GM19023 (cell line): ENCODE data around the gene CHAD.
A peak's percentile ranks its signal among the peaks of the same experiment; 100 is the strongest.
"Not testable (repeated sequence)": the region's sequence is repeated elsewhere in the genome, so short reads cannot be mapped to it uniquely, and the experiment has no call there.

Source experiments
- ATAC-seq: cut with Tn5 transposase; IDR thresholded peaks from one replicate; pipeline ENCODE4 v1.9.1; 2021; ENCODE audit warnings: mild to moderate bottlenecking, moderate library complexity; ENCODE audit not compliant: unreplicated experiment

Gene CHAD

DNA sequence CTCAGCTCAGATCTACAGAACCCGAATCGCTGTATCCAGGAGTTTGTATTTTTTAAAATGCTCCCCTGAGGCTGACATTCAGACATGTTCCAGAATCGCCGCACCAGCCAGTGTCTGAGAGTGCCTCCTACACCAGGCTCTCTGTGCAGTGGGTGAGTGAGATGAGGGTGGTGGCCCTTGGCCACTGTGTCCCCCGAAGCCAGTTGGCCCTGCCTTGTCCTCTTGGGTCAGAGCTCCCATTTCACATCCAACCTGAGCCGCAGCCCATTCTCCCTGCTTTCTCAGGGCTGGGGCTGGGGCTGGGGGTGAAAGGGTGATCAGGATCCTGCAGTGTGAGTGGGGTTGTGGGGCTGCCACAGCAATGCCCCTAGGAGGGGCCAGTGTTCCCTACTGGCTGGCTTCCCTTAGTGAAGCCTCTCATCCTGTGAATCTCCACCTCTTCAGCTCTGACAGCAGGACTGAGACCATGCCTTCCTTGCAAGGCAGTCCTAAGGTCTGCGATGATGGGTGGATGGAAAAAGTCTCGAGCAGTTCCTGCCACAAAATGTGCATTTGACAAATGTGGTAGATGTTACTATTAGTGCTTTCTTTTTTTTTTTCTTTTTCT is 26.6 kb upstream of the CHAD start:
- no peak for ATAC-seq

DNA sequence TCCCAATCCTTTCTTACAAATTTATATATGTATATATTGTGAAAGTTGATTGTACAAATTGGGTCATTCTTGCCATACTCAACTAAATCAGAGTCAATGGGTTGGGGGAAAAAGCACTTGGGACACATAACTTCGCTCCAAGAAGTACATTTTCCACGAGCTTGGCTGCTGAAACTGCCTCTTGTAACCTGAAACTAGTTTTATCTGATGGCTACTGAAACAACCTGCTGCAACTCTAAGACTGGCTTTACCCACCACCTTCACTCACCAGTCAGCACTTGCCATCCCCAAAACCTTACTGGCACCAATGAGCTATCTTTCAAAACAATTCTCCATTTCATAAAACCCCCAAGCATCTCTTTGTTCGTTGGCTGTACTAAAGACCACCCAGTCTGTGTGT is 25.1 kb upstream of the CHAD start:
- no peak for ATAC-seq

DNA sequence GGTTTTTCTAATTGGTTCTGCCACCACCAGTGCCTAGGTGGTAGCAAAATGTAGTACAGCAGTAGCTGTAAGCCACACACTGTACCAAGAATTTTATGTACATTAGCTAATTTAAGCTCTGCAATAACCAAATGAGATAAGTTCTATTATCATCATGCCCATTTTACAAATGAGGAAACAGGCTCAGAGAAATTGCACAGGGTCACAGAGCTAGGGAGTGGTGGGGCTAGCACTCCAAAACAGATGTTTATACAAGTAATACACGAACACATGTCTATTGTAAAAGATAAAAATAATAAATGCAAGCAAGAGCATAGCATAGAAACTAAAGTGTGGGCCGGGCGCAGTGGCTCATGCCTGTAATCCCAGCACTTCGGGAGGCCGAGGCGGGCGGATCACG is 23.5 kb upstream of the CHAD start:
- no peak for ATAC-seq

GRCh38 chr17:50491505-50491904 is 22.8 kb upstream of the CHAD start:
- no peak for ATAC-seq

DNA sequence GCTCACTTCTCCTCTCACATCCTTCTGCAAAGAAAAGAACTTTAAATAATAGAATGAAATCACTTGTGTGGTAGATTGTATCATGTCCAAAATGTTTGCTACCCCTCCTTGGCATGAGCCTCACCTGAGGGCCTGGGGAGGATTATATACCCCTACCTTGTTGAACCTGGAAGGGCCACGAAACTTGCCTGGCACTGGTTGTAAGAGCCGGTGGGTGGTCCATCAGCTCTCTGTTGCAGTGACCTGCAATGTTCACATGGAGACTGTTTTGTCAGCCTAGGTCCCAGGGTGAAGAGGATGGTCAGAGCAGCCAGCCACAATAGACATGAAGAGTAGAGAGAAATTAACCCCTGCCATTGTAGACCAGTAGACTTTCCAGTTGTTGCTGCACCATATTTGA is 20.2 kb upstream of the CHAD start:
- no peak for ATAC-seq

GRCh38 chr17:50487213-50488096 is 18.8 kb upstream of the CHAD start:
- no peak for ATAC-seq

DNA sequence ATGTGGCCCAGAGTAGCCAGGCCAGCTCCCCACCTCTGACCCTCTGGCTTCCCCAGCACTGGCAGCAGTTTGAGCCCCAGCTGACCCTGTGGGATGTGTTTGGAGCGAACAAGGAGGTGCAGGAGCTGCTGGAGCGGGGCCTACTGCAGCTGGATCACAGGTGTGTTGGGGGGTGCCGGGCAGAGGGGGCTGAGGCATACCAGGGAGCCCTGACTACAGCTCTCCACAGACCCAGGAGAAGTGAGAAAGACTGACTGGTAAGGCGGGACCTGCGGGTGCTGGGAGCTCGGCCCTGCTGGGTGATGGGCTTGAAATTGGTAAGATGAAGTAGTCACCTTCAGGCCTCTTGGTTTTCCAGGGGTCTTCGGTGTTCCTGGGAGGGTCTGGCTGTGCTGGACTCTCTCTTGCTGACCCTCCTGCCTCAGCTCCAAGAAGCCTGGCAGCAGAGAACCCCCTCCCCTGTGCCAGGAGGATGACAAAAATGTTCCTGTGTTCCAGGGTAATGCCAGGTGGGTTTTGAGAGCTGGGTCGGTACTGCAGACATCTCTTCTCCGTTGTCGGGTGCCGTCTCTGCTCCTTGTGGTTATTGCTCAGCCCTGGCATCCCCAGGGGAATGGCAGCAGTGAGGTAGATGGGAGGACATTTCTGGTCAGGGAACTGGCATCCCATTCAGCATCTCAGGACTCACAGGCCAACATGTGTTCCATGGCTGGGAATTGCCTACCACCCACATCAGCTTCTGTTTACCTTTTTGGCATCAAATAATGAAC is 15.9 kb upstream of the CHAD start:
- ATAC-seq = no peak

DNA sequence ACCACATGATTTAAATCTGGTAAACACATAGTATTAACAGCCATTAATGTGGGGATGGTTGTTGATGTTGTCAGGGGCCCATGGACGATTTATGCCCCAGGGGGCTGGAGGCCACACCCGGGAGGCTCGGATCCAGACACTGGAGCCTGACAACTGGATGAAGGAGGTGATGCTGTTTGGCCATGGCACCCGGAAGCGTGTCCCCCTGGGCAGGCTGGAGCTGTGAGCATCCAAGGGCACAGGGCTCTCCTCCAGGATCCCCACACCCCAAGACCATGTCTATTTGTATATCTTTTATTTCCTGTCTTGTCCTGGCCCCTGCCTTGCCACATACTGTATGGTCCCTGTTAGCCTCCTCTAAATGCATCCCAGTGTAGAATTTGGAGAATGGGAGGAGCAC is 14.6 kb upstream of the CHAD start:
- no peak for ATAC-seq

DNA sequence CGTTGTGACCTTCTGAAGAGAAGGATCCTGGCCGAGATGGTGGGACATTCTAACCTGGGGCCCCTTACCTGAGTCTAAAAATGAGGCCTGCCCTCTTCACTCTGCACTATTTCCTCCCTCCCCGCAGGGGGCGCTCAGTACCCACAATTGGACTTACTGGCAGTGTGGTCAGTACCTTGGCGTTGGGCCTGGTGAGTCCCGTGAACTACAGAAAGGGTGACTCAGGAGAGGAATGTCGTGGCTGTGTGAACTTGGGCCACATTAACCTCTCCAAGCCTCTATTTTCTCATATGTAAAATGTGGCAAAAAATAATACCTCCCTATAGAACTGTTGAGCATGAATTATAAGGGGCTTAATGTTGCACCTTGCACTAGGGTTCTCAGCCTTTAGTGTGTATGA is 13.8 kb upstream of the CHAD start:
- no peak for ATAC-seq

GRCh38 chr17:50482110-50482509 is 13.4 kb upstream of the CHAD start:
- no peak for ATAC-seq

DNA sequence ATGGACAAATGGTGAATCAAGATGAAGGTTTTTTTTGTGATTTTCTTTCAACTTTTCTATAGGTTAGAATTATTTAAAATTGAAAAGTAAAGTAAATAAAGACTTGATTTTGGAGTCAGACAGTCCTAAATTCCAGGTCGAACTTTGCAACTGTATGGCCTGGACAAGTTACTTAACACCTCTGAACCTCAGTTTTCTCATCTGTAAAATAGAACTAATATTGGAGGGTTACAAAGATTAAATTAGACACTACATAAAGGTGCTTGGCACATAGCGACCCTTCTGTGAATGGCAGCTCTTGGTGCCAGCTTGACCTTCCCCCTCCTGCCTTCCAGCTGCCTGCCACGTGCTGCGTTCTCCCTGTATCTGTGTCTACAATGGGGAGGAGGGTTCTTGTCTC is 13.0 kb upstream of the CHAD start:
- no peak for ATAC-seq

DNA sequence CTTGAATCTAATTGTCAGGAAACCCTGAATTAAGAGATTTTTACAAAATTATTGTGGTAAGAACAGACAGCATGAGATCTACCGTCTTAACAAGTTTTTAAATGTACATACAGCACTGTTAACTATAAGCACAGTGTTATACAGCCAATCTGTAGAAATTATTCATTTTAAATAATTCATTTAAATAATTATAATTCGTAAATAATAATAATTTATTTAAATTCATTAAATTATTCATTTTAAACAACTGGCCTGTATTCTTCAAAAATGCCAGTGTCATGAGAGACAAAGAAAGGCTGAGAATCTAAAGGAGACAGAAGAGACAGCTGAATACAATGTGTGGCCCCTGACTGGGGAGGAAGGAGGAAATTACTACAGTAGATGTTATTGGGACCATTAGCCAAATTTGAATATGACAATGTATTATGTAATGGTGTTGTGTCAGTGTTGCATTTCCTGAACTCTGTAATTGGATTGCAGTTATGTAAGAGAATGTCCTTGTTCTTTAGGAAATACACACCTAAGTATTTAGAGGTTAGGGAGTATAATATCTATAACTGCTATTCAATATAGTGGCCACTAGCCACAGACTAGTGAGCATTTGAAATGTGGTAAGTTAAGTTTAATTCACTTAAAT is 12.3 kb upstream of the CHAD start:
- no peak for ATAC-seq

DNA sequence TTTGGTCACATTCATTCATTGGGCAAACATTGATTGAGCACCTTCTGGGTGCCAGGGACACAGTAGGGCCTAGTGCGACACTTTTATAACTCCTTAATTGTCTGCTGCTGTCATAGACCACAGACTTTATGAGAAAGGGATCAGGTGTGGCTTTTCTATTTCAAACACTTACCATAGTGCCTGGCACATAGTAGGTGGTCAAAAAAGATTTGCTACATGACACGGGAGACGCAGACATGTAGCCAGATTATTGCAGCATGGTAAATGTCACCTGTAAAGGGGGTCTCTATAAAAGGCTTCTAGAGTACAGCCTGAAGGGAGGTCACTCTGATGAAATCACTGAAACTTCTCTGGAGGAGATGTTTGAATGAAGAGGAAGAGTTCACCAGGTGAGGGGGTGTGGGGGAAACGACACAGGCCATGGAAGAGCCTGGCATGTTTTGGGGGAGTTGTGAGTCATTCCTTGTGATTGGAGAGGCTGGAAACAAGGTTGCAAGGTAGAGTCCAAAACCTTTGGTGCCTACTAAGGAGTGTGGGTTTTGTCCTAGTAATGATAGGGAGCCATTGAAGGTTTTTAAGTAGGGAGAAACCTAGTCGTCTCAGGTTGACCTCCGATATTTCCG is 11.6 kb upstream of the CHAD start:
- ATAC-seq = no peak

DNA sequence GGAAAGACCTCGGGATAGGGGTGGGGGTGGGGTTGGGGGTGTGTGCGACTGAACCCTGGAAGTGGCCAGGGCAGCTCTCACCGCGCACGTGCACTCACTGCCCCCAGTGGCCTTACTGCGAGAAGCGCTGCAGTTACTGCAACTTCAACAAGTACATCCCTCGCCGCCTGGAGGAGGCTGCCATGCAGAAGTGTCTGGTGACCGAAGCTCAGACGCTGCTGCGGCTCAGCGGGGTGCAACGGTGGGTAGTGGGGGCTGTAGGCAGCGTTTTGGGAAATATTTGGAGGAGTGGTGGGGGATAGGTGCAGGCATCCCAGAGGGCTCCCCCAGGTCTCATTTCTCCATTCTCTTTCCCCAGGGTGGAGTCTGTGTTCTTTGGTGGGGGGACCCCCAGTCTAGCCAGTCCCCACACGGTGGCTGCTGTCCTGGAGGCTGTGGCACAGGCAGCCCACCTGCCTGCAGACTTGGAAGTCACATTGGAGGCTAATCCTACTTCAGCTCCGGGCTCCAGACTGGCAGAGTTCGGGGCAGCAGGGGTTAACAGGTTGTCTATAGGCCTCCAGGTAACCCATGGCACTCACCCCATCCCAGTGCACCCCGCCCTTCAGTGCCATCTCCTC is 11.0 kb upstream of the CHAD start:
- ATAC-seq = peak; percentile 32

DNA sequence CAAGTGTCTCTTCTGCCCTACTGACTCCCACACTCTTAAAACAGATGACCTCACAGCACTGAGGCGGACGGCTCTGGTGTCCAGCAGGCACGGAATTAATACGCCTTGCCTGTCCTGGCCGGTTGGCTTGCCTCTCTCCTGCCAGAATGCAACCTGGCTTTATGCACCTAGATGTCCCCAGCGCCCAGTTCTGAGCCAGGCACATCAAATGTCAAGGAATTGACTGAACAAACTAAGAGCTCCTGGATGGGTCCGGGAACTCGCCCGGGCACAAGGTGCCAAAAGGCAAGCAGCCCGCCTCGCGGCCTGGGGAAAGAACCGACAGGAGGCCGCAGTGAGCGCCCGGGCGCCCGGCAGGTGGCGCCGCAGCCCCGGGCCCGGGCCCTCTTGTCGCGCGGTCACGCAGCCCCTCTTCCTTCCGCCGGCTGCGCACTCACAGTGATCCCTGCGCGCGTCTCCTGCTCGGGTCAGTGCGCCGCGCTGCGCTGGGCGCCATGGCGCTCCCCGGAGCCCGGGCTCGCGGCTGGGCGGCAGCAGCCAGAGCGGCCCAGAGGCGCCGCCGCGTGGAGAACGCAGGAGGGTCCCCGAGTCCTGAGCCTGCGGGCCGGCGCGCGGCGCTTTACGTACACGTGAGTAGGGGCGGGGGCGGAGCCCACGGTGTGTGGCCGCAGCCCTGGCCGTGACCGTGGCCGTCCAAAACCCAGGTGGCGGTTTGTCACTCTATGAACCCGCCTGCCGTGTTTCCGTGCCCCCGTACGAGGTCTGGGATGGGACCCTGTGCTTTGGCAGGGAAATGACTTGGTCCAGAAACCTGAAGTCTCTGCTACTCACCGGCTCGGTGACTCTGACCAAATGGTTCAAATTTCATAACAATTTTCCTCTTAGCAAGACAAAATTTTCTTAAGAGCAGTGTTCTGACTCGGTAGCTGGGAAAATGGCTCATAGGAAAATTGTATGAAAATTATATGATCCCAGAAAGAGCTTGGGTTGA is 10.0 kb upstream of the CHAD start, which contains the start of gene RSAD1:
Gene RSAD1, plus strand, starts transcription at position 470 of the 991 bp plus-strand sequence. Its CDS starts 25 bp downstream, at position 495.
- peak; percentile 87 for ATAC-seq

GRCh38 chr17:50477976-50478375 is 9.3 kb upstream of the CHAD start:
- ATAC-seq = no peak

DNA sequence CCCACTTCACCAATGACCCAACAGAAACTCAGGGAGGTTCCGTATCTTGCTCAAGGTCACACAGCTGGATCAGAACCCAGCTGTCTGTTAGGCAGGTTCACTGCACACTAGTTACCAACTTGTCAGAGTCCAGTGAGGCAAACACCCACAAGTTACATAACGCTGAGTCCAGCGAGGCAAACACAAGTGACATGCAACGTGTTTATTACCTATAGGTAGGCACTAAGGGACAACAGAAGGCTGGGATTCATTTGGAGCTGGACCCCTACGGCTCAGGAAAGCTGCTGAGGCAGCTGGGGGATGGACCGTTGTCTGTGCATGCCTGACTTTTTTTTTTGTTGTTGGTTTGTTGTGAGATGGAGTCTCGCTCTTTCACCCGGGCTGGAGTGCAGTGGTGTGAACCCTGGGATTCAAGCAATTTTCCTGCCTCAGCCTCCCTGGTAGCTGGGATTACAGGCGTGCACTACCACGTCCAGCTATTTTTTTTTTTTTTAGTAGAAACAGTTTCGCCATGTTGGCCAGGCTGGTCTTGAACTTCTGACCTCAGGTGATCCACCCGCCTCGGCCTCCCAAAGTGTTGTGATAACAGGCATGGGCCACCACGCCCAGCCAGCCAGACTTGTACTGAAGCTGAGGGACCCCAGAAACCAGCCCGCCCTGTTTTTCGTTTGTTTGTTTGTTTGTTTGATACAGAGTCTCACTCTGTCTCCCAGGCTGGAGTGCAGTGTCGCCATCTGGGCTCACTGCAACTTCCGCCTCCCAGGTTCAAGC is 8.1 kb upstream of the CHAD start:
- no peak for ATAC-seq

DNA sequence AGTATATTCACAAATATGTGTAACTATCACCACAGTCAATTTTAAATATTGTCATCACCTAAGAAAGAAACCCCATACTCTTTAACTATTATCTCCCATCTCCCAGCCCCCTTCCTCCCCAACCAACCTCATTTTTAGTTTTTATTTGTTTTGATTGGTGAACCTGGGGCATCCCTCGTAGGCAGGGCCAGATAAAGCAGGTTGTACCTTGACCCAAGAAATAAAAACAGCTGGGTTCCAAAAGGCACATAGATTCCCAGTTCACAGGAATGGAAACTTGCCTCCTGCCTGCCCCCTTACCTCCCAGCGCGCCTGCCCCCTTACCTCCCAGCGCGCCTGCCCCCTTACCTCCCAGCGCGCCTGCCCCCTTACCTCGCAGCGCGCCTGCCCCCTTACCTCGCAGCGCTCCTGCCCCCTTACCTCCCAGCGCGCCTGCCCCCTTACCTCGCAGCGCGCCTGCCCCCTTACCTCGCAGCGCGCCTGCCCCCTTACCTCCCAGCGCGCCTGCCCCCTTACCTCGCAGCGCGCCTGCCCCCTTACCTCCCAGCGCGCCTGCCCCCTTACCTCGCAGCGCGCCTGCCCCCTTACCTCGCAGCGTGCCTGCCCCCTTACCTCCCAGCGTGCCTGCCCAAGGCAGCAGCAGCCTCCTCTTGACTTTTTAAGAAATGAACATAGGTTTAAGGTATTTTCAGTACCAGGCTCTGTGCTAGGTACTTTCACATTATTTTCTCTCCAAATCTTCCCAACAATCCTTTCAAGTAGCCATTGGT is 7.3 kb upstream of the CHAD start:
- ATAC-seq = not testable (repeated sequence)
